ENCODE results near the gene ERCC6L.
"Not testable (repeated sequence)": the region's sequence is repeated elsewhere in the genome, so short reads cannot be mapped to it uniquely, and the experiment has no call there.

The ERCC6L gene

DNA sequence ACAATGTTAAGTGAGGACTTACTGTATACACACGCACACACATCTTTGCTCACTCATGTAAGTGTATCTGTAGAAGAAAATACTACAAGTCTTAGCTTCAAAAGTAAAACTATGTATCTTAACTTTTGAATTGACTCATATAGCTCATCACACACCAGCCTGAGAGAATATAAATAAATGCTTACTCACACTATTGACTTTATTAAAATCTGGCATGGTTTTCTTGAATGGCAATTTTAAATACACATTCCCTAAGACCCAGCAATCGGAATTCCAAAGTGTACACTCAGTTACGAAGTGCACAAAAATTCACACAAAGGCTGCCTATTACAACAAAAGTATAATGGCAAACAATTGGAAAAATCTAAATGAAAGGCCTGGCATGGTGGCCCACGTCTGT, 2.0 kb downstream of the ERCC6L start:
- peak; percentile 24 for DNase-seq (ENCODE audit: low read depth)
- H3K4me3 ChIP-seq (ENCODE audit: control insufficient read depth, low read depth, low read length), result no peak overlapping the region
- TF ChIP-seq, protein P1, sequence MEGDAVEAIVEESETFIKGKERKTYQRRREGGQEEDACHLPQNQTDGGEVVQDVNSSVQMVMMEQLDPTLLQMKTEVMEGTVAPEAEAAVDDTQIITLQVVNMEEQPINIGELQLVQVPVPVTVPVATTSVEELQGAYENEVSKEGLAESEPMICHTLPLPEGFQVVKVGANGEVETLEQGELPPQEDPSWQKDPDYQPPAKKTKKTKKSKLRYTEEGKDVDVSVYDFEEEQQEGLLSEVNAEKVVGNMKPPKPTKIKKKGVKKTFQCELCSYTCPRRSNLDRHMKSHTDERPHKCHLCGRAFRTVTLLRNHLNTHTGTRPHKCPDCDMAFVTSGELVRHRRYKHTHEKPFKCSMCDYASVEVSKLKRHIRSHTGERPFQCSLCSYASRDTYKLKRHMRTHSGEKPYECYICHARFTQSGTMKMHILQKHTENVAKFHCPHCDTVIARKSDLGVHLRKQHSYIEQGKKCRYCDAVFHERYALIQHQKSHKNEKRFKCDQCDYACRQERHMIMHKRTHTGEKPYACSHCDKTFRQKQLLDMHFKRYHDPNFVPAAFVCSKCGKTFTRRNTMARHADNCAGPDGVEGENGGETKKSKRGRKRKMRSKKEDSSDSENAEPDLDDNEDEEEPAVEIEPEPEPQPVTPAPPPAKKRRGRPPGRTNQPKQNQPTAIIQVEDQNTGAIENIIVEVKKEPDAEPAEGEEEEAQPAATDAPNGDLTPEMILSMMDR (conservative IDR thresholded peaks at IDR 0.05; ENCODE audit: control insufficient read depth, insufficient read depth, low read depth, low read length), result no peak

DNA sequence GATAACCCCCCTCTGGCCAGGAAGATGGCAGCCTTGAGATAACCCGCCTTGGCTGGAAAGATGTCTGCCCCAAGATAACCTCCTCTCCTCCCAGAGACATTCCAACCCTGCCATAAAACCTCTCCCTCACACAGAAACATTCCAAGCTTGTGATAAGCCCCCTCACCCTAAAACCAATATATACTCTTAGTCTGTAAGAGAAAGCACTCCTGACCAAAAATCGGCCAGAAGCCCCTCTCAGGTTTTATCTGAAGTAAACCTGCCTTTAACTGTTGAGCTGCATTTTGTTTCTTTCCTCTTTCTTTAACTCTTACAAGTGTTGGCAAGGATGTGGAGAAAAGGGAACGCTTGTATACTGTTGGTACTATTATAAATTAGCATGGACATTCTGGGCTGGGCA, 8.5 kb downstream of the ERCC6L start:
- TF ChIP-seq, protein P1 (conservative IDR thresholded peaks at IDR 0.05; ENCODE audit: control insufficient read depth, insufficient read depth, low read depth, low read length), result no peak
- no peak for DNase-seq (ENCODE audit: low read depth)
- no peak overlapping the region for H3K4me3 ChIP-seq (ENCODE audit: control insufficient read depth, low read depth, low read length)

DNA sequence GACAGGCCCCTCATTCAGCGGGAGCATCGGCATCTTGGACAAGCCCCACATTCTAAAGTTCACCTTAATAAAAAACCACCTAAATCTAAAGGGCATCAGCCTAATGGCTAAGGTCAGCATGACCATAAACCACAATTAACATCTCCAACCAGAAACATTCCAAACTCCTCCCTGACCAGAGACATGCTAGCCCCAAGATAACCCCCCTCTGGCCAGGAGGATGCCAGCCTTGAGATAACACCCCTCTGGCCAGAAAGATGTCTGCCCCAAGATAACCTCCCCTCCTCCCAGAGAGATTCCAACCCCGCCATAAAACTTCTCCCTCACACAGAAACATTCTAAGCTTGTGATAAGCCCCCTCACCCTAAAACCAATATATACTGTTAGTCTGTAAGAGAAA, 18.5 kb downstream of the ERCC6L start:
- not testable (repeated sequence) for H3K4me3 ChIP-seq (ENCODE audit: control insufficient read depth, low read depth, low read length); DNase-seq (ENCODE audit: low read depth)

DNA sequence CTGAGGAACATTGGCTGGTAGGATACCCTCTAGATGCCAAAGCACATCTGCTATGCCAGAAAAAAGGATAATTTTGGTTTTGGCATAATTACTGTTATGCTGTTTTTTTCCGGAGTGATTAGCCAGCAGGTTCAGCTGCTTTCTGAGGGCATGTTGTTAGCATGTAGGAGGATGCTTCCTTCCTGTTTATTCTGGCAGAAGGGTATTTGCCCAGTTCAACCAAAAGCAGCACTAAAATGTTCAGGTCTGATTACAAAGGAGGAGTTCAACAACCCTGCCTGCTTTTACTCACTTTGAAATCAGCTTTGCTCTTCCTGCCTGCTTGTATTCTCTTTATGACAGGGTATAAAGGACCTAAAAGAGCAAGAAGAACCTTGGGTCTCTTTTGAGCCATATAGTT, 21.9 kb downstream of the ERCC6L start:
- TF ChIP-seq, protein P1 (conservative IDR thresholded peaks at IDR 0.05; ENCODE audit: control insufficient read depth, insufficient read depth, low read depth, low read length), result no peak
- no peak overlapping the region for H3K4me3 ChIP-seq (ENCODE audit: control insufficient read depth, low read depth, low read length)
- no peak for DNase-seq (ENCODE audit: low read depth)

DNA sequence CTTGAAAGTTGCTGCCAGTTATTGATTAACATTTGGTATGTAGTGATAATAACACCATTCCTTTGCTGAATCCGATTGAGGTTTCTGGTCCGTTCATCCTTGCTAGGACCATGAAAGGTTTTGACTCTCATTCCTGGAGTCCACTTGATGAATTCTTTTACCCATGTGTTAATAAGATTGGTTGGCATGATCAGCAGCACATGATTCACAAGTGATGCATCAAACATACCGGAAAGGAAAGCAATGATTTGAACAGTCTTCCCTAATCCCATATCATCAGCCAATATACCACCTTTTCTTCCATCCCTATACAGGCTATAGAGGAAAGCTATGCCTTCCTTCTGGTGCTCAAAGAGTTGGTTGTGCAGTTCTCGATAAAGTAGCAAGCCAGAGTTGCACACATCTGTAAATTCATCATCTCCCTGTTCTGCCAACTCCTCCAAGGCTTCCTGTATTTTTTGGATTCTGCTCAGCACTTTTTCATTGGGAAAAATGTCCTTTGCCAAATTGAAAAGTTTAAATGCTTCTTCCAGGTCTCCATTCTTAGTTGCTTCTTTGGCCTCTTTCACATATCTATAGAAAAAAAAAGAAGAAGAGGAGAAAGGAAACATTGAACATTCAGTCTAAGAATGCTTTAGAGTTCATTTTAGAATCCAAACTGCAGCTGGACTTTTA, 30.6 kb downstream of the ERCC6L start:
- no peak overlapping the region for H3K4me3 ChIP-seq (ENCODE audit: control insufficient read depth, low read depth, low read length)
- TF ChIP-seq, protein P1 (conservative IDR thresholded peaks at IDR 0.05; ENCODE audit: control insufficient read depth, insufficient read depth, low read depth, low read length), result no peak
- DNase-seq (ENCODE audit: low read depth), result peak; percentile 45

DNA sequence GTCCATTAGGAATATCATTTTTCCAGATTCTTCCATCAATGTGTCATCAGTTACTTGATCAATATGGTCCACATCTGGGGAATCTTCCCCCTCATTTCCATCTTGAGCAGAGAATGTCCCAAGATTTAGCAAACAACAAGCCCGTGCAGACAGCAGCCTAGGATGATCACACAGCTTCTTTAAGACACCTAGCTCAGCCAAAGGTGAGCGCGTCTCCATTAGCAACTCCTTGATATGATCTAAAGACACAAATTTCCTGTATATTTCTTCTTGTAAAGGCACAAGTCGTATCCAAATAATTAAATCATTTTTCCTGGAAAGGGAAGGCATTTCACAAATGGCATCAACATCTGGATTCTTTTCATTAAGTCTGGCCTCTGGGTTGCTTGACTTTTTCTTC, 31.5 kb downstream of the ERCC6L start:
- H3K4me3 ChIP-seq (ENCODE audit: control insufficient read depth, low read depth, low read length), result no peak overlapping the region

DNA sequence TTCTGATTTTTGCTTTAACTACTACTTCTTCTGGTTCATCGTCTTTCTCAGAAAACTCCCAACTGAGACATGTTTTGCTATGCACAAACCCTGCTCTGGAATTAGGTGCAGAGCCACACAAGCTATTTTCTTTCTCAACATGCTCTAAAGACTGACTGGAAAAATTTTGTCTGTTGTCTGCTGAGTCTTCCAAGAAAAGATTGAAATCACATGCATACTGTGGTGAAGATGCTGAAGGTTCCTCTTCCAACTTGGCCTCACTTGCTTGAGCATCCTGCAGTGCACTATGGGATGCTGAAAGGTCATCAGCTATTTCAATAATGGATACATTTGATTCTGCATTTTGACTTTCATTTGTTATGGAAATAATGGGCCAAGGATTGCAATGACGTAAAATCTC, 33.1 kb downstream of the ERCC6L start:
- no peak overlapping the region for H3K4me3 ChIP-seq (ENCODE audit: control insufficient read depth, low read depth, low read length)
- TF ChIP-seq, protein P1 (conservative IDR thresholded peaks at IDR 0.05; ENCODE audit: control insufficient read depth, insufficient read depth, low read depth, low read length), result no peak
- DNase-seq (ENCODE audit: low read depth), result no peak

More for the DNA sequence above, 31.5 kb downstream of the ERCC6L start:
- no peak for DNase-seq (ENCODE audit: low read depth)
- TF ChIP-seq, protein P1 (conservative IDR thresholded peaks at IDR 0.05; ENCODE audit: control insufficient read depth, insufficient read depth, low read depth, low read length), result no peak

Measured in fibroblast of mammary gland (primary cell).